Activated CD8-positive, alpha-beta memory T cell treated with anti-CD3 and anti-CD28 coated beads, Interleukin-2, amount 50 U/mL, for 1 hour (primary cell): ENCODE results near the gene TMEM120B.
"Not testable (repeated sequence)": the region's sequence is repeated elsewhere in the genome, so short reads cannot be mapped to it uniquely, and the experiment has no call there.

Experiments
- DNase-seq: peaks from one replicate; pipeline ENCODE4 v3.0.0-alpha.2; 2020; ENCODE audit errors: extremely low read depth

The TMEM120B gene

GRCh38 chr12:121775501-121775900 is 62.9 kb downstream of the TMEM120B start:
- no peak for DNase-seq

- DNase-seq, result peak; percentile 78
Measured at GRCh38 chr12:121776190-121777098, 63.9 kb downstream of the TMEM120B start.

- DNase-seq, result no peak
Measured at GRCh38 chr12:121778567-121779421, 66.2 kb downstream of the TMEM120B start.

- no peak for DNase-seq
Measured at GRCh38 chr12:121779422-121779895, 66.9 kb downstream of the TMEM120B start.

GRCh38 chr12:121780429-121780828 is 67.9 kb downstream of the TMEM120B start:
- DNase-seq, result no peak

GRCh38 chr12:121781484-121781997 is 69.0 kb downstream of the TMEM120B start:
- no peak for DNase-seq

GRCh38 chr12:121781998-121782979 is 69.7 kb downstream of the TMEM120B start:
- DNase-seq, result no peak

GRCh38 chr12:121783766-121784165 is 71.2 kb downstream of the TMEM120B start:
- no peak for DNase-seq

- DNase-seq, result no peak
Measured at GRCh38 chr12:121784460-121784859, 71.9 kb downstream of the TMEM120B start.

- DNase-seq, result no peak
Measured at GRCh38 chr12:121786440-121786825, 73.9 kb downstream of the TMEM120B start.

GRCh38 chr12:121787063-121788025 is 74.8 kb downstream of the TMEM120B start:
- no peak for DNase-seq

GRCh38 chr12:121788176-121788818 is 75.7 kb downstream of the TMEM120B start:
- DNase-seq, result no peak

- no peak for DNase-seq
Measured at GRCh38 chr12:121789233-121789781, 76.8 kb downstream of the TMEM120B start.

GRCh38 chr12:121789800-121790728 is 77.5 kb downstream of the TMEM120B start:
- peak; percentile 89 for DNase-seq

- not testable (repeated sequence) for DNase-seq
Measured at GRCh38 chr12:121790785-121791184, 78.2 kb downstream of the TMEM120B start.

GRCh38 chr12:121791671-121792551 is 79.4 kb downstream of the TMEM120B start:
- DNase-seq, result no peak
